G401.6 (cell line): Measurements from ENCODE around the gene C16orf87.
"Not testable (repeated sequence)": the region's sequence is repeated elsewhere in the genome, so short reads cannot be mapped to it uniquely, and the experiment has no call there.

Experiments
- FAIRE-seq: peaks from 2 replicates; lab custom pipeline; 2012; peaks lifted over from hg19 to GRCh38; lab: Jason Lieb, UNC

The C16orf87 gene

DNA sequence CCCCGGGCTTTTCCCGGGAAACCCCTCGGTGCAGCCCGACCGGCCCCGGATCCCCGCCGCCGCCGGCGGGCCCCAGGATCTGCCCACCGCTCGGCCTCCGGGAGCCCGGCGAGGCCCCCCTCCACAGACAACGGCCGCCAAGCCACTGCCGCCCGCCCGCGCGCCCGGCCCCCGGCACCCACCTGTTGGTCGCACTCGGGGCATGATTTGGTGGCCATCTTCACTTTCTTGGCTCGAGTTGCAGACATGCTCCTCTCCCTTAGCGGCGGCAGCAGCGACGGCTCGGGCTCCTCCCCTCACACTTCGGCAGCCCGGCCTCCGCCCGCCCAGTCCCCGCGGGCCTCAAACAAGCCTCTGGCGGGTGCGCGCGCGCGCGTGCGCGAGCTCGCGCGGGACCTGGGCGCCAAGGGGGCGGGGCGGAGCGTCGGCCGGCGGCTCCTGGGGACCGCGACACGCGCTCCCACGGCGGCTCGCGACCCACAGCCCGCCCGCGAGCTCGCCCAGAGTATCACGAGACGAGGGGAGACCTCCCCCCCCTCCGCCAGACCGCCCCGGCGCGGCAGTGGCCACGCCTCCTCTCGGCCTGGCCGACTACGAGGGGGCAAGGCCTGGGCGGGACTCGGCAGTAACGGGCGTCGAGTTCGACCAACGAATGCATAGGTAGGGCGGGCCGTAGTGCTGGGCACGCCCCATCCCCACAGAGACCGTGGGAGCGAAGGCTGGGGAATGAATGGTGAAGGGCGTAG lies at the start of gene C16orf87:
C16orf87 (minus strand) TSS at position 279 of the 746 bp plus-strand sequence; CDS start at position 248, 31 bp downstream.
- peak; percentile 87 for FAIRE-seq

DNA sequence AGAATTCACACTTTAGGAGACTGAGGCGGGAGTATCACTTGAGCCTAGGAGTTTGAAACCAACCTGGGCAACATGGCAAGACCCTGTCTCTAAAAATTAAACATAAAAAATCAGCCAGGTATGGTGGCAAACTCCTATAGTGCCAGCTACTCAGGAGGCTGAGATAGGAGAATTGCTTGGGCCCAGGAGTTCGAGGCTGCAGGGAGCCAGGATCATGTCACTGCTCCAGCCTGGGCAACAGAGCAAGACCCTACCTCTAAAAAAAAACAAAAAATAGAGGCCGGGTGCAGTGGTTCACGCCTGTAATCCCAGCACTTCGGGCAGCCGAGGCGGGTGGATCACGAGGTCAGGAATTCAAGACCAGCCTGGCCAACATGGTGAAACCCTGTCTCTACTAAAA lies 44.3 kb upstream of the C16orf87 start:
- FAIRE-seq: no peak

- no peak for FAIRE-seq
Measured at GRCh38 chr16:46873201-46873600, 42.2 kb upstream of the C16orf87 start.

DNA sequence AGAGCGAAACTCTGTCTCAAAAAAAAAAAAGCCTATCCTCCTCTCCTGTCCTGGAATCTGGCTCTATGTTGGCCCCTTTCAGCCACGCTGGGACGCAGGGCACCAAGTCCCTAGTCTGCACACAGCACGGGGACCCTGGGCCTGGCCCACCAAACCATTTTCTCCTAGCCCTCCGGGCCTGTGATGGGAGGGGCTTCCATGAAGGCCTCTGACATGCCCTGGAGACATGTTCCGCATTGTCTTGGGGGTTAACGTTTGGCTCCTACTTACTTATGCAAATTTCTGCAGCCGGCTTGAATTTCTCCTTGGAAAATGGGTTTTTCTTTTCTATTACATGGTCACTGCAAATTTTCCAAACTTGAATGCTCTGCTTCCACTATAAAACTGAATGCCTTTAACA lies 40.6 kb upstream of the C16orf87 start:
- no peak for FAIRE-seq

DNA sequence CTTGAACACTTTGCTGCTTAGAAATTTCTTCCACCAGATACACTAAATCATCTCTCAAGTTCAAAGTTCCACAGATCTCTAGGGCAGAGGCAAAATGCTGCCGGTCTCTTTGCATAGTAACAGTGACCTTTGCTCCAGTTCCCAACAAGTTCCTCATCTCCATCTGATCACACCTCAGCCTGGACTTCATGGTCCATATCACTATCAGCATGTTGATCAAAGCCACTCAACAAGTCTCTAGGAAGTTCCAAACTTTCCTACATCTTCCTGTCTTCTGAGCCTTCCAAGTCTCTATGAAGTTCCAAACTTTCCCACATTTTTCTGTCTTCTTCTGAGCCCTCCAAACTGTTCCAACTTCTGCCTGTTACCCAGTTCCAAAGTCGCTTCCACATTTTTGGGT lies 37.9 kb upstream of the C16orf87 start:
- FAIRE-seq: not testable (repeated sequence)

GRCh38 chr16:46867486-46867885 lies 36.5 kb upstream of the C16orf87 start:
- FAIRE-seq: not testable (repeated sequence)

DNA sequence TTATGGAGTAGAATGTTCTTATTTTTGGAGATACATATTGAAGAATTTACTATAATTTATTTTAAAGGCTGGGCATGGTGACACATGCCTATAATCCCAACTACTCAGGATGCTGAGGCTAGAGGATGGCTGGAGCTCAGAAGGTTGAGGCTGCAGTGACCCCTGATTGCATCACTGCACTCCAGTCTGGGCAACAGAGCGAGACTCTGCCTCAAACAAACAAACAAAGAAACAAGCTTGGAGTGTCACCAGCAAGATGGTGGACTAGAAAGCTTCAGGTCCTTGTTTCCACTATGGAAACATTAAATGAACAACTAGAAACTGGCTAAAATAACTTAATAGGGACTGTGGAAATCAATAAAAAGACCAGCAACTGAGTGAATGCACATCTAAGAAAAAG lies 35.3 kb upstream of the C16orf87 start:
- no peak for FAIRE-seq

GRCh38 chr16:46862555-46863447 lies 31.8 kb upstream of the C16orf87 start:
- no peak for FAIRE-seq

DNA sequence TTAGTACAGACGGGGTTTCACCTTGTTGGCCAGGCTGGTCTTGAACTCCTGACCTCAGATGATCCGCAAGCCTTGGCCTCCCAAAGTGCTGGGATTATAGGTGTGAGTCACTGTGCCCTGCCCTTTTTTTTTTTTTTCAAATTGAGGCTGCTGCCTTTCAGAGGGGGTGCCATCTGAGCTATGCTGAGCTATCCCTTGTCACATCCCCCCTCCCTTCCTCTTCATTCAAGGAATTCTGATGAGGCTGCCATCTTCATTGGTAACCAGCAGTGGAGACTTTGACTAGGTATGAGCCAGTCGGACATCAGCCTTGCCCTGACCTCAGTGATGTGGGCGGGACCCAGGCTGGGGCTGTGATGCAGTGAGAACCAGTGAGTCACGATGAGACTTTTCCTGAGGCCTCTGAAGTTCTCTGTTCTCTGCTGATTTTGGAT lies 28.8 kb upstream of the C16orf87 start:
- no peak for FAIRE-seq

DNA sequence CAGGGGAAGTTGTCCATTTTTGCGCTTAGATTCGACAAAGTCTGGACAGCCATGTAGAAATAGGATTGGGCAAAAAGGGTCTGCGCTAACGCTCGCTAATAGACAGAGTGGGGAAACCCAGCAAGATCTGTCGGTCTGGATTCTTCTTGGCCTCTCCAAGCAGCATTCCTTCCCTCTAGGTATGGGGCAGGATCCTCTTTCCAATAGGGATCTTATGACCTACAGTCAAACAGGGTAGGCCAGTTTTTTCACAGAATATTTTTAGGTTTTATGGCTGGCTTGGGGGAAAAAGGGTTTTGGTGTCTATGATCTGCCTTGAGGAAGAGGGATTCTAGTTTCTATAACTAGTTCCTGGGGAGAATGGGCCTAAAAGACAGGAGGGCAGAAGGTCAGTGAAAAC lies 27.2 kb upstream of the C16orf87 start:
- FAIRE-seq: no peak

DNA sequence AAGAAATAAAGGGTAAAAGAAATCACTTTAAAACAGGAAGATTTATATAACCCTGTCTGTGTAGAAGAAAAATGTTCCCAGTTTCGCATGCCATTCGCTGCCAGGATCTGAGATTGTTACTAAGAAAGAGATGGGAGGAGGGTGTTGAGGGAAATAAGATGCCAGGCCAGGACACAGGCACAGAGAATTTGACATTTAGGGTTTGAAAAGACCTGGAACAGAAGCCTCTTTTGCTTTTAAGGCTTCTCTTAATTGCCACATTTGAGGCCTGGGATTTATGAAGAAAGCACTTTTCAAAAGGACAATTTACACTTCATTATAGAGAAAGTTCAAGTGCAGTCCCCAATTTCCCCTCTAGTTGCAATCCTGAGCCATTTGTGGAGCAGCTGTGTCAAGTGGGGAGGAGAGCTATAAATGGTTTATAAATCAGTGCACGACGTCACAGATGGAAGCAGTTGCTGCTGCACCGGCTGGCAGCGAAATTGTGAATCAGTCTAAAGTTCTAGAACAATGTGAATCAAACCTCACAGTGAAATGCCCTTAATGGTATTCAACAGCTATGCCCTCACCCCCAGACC lies 26.5 kb upstream of the C16orf87 start:
- FAIRE-seq: no peak

GRCh38 chr16:46855389-46855788 lies 24.4 kb upstream of the C16orf87 start:
- no peak for FAIRE-seq

- FAIRE-seq: no peak
Measured at GRCh38 chr16:46854846-46855245, 23.9 kb upstream of the C16orf87 start.

DNA sequence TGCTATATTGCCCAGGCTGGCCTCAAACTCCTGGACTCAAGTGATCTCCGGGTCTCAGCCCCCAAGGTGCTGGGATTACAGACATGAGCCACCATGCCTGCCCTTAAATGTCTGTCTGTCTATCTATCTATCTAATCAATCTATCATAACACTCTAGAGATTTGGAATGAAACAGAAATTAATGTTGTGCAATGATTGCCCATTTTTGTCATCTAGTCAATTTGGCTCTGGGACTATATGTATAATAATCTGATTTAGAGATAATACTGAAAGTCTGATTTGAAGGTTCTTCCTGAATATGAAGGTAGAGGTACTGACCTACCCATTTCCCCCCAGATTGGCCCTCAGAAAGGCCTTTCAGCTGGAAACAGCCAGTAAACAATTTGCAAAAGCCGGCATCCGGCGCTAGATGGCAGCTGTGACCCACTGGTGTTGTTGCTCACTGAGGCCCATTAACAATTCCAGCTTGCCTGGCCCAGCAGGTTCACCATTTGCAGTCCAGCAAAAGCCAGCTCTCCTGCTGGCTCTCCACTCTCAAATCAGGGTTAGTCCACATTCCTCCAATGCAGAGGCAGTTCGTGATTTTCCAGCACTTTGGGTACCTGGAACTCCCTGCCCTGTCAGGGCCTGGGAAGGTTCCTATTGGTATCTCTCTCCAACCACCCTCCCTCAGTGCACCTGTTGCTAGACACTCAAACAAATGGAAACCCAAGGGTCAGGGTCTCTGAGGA lies 22.9 kb upstream of the C16orf87 start:
- peak; percentile 64 for FAIRE-seq

DNA sequence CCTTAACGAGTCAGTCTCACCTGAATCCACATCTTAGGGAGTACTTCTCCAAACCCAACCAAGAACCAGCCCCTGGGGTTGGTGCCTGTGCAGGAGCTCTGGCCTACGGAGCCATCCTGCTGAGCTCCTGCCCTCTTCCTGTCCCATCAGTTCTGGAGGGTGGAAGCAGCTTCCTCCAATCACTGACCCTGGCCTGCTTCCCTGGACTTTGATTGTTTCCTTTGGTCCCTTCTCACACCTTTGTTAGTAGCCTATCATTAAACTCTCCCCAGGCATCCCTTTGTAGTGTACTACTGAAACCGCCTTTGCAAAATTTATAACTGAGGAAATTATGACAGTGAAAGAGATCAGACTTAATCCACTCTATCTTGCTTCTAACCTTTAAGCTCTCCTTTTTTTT lies 21.1 kb upstream of the C16orf87 start:
- no peak for FAIRE-seq

- no peak for FAIRE-seq
Measured at GRCh38 chr16:46850619-46851555, 19.9 kb upstream of the C16orf87 start.

- FAIRE-seq: no peak
Measured at GRCh38 chr16:46848768-46849764, 18.1 kb upstream of the C16orf87 start.

- no peak for FAIRE-seq
Measured at GRCh38 chr16:46845952-46846351, 15.0 kb upstream of the C16orf87 start.

DNA sequence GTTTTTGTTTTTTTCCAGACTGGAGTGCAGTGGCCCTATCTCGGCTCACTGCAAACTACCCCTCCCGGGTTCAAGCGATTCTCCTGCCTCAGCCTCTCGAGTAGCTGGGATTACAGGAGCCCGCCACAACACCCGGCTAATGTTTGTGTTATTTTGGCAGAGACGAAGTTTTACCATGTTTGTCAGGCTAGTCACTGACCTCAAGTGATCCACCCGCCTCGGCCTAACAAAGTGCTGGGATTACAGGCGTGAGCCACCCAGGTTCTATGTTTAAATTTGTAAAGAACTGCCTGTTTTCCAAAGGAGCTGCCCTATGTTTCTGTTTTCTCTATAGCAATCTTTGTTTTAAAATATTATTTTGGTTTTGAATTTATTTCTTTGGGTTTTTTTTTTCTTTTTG lies 13.8 kb upstream of the C16orf87 start:
- FAIRE-seq: no peak
